HepG2 (cell line): ENCODE data around the gene ZACN. TPM values are rescaled to one million over a fixed set of nuclear protein-coding genes. Genes with fewer than 3 reads are reported as not detected.

Source experiments
- DNMT3B ChIP-seq: conservative IDR thresholded peaks from 2 replicates; pipeline ENCODE4 v1.6.1; 2016; ENCODE audit warnings: missing biosample characterization, control low read depth
- GATAD1 ChIP-seq: IDR thresholded peaks from 2 replicates; pipeline ENCODE4 v1.6.1; 2016; ENCODE audit warnings: missing genetic modification reagents, missing compliant biosample characterization
- HDAC1 ChIP-seq: sonication (generic); formaldehyde crosslinking; IDR thresholded peaks from 2 replicates; pipeline ENCODE4 v1.5.1; 2020; ENCODE audit warnings: mild to moderate bottlenecking, missing genetic modification reagents
- HNF1A ChIP-seq, 2 experiments: sonication (generic) in 1 of 2; formaldehyde crosslinking in 1 of 2; IDR thresholded peaks; 2 replicates each; pipeline versions ENCODE4 v1.4.0 to v1.6.1; 2016 to 2020; ENCODE audit warnings: borderline replicate concordance in 1 of 2, low read depth in 1 of 2, mild to moderate bottlenecking in 1 of 2, missing genetic modification reagents in 1 of 2
- MED8 ChIP-seq: sonication (generic); formaldehyde crosslinking; IDR thresholded peaks from 2 replicates; pipeline ENCODE4 v1.8.1; 2023; ENCODE audit warnings: mild to moderate bottlenecking, missing genetic modification reagents; ENCODE audit not compliant: insufficient replicate concordance
- MEF2D ChIP-seq: sonication (generic); formaldehyde crosslinking; IDR thresholded peaks from 2 replicates; pipeline ENCODE4 v1.5.1; 2020; ENCODE audit warnings: mild to moderate bottlenecking, missing genetic modification reagents
- MIER3 ChIP-seq: IDR thresholded peaks from 2 replicates; pipeline ENCODE4 v1.6.1; 2016; ENCODE audit warnings: missing compliant biosample characterization, borderline replicate concordance
- NBN ChIP-seq: fragments of 450-650 bp; conservative IDR thresholded peaks from 2 replicates; pipeline ENCODE4 v1.6.1; 2017
- NFIB ChIP-seq: sonication (generic); formaldehyde crosslinking; IDR thresholded peaks from 2 replicates; pipeline ENCODE4 v1.9.0; 2021; ENCODE audit warnings: missing genetic modification reagents, mild to moderate bottlenecking, borderline replicate concordance
- PPARG ChIP-seq: conservative IDR thresholded peaks from 2 replicates; pipeline ENCODE4 v1.6.1; 2016; ENCODE audit warnings: missing biosample characterization, missing genetic modification reagents
- RBM22 ChIP-seq: fragments of 200-400 bp; formaldehyde crosslinking; optimal IDR thresholded peaks from 2 replicates; pipeline ENCODE3; 2017; ENCODE audit warnings: mild to moderate bottlenecking, low read length, moderate library complexity
- TAF15 ChIP-seq: fragments of 200-400 bp; formaldehyde crosslinking; IDR thresholded peaks from one replicate; pipeline ENCODE4 v1.6.1; 2018; ENCODE audit warnings: mild to moderate bottlenecking, low read depth, low read length; ENCODE audit not compliant: poor library complexity, severe bottlenecking
- TBP ChIP-seq: sonication (generic); formaldehyde crosslinking; IDR thresholded peaks from 2 replicates; pipeline ENCODE4 v1.5.0; 2020; ENCODE audit warnings: missing genetic modification reagents
- ZFAT ChIP-seq: sonication (generic); formaldehyde crosslinking; conservative IDR thresholded peaks from 2 replicates; pipeline ENCODE4 v1.8.1; 2023; ENCODE audit warnings: missing genetic modification reagents, inconsistent platforms
- ZNF292 ChIP-seq: sonication (generic); formaldehyde crosslinking; IDR thresholded peaks from 2 replicates; pipeline ENCODE4 v1.8.1; 2022; ENCODE audit warnings: mild to moderate bottlenecking, low read depth, missing genetic modification reagents, borderline replicate concordance
- ZNF460 ChIP-seq: sonication (generic); formaldehyde crosslinking; IDR thresholded peaks from 2 replicates; pipeline ENCODE4 v1.5.1; 2020; ENCODE audit warnings: missing genetic modification reagents, mild to moderate bottlenecking, borderline replicate concordance
- ZNF687 ChIP-seq: sonication (generic); formaldehyde crosslinking; IDR thresholded peaks from 2 replicates; pipeline ENCODE4 v1.5.1; 2020; ENCODE audit warnings: mild to moderate bottlenecking, missing genetic modification reagents, moderate library complexity
- ZNF770 ChIP-seq: sonication (generic); formaldehyde crosslinking; IDR thresholded peaks from 2 replicates; pipeline ENCODE4 v1.5.0; 2020; ENCODE audit warnings: mild to moderate bottlenecking, missing genetic modification reagents
- ZNF792 ChIP-seq: IDR thresholded peaks from 2 replicates; pipeline ENCODE4 v1.6.1; 2016
- polyA plus RNA-seq, 8 experiments: library from polyadenylated mRNA; depleted of rRNA in 3 of 8; stranded (reverse) in 7 of 8; unstranded in 1 of 8; fragments of >200 nt; fragmentation: Illumina TruSeq in 4 of 8; extraction: Trizol in 4 of 8; gene quantifications; 2 replicates each; pipeline versions ENCODE4 v1.2.1 to v1.2.3, GENCODE V29; 2011 to 2016; ENCODE audit warnings: low read depth in 4 of 8, missing spikeins in 1 of 8, mixed read lengths in 1 of 8; ENCODE audit not compliant: insufficient read depth in 1 of 8
- total RNA-seq, 5 experiments: library from RNA; depleted of rRNA; stranded (reverse); fragments of >200 nt; fragmentation: Illumina TruSeq; extraction: Trizol; gene quantifications; 2 replicates each; pipeline ENCODE4 v1.2.3, GENCODE V29; 2016; ENCODE audit warnings: low read depth in 1 of 5

Gene ZACN
- total and polyA plus RNA-seq, 2 of the 13 experiments (the other 11 are each of a cell fraction or from before 2014, with no cell fraction given) = 0.11 to 0.15 TPM

- TF ChIP-seq MED8 (CRISPR knock-in tag) (peak; percentile 83), ZNF792 (CRISPR knock-in tag) (peak; percentile 94), ZNF770 (CRISPR knock-in tag) (peak; percentile 55; the same call in 1 of the 2 replicates), TAF15 (peak; percentile 58), TBP (peak; percentile 76; the same call in 1 of the 2 replicates), ZNF460 (no peak; the same call in 1 of the 2 replicates), NFIB (CRISPR knock-in tag) (no peak), HDAC1 (CRISPR knock-in tag) (peak; percentile 98), NBN (no peak), RBM22 (no peak), HNF1A (IDR thresholded peaks at IDR 0.05; ENCODE audit: low read depth) (no peak), HNF1A (CRISPR knock-in tag; IDR thresholded peaks at IDR 0.05; ENCODE audit: borderline replicate concordance) (peak; percentile 89), DNMT3B (CRISPR knock-in tag) (peak; percentile 45; the same call in 1 of the 2 replicates), ZNF292 (CRISPR knock-in tag) (peak; percentile 31; the same call in 1 of the 2 replicates), GATAD1 (CRISPR knock-in tag) (peak; percentile 97), ZFAT (CRISPR knock-in tag) (no peak), PPARG (CRISPR knock-in tag) (peak; percentile 77; the same call in 1 of the 2 replicates), MEF2D (CRISPR knock-in tag) (peak; percentile 76; the same call in 1 of the 2 replicates), ZNF687 (CRISPR knock-in tag) (peak; percentile 100), MIER3 (CRISPR knock-in tag) (peak; percentile 97)
These were observed 6.7 kb upstream of the ZACN start, which contains the start of gene SRP68 (continued) for GRCh38 chr17:76072148-76072858.
